Suppressor macrophage (primary cell): Measurements from ENCODE around the gene GJD3.

Experiments
- DNase-seq, 4 experiments: peaks; one replicate each; pipeline ENCODE4 v3.0.0-alpha.2; 2020 to 2022

The GJD3 gene

GRCh38 chr17:40340327-40340726 is 24.2 kb downstream of the GJD3 start:
- no peak for DNase-seq

GRCh38 chr17:40338941-40339649 is 25.4 kb downstream of the GJD3 start:
- no peak for DNase-seq

GRCh38 chr17:40338058-40338457 is 26.5 kb downstream of the GJD3 start:
- DNase-seq, result peak in 3 of 4 experiments; percentile 47 to 54 (median 52)

GRCh38 chr17:40337351-40337750 is 27.2 kb downstream of the GJD3 start:
- DNase-seq, result no peak

- DNase-seq, result no peak
Observed at GRCh38 chr17:40335620-40336019, 28.9 kb downstream of the GJD3 start.

- peak; percentile 71 to 91 (median 86) for DNase-seq
Observed at GRCh38 chr17:40333781-40334448, 30.6 kb downstream of the GJD3 start.

GRCh38 chr17:40331743-40332641 is 32.5 kb downstream of the GJD3 start:
- DNase-seq, result peak in 1 of 4 experiments; percentile 50

- DNase-seq, result no peak
Observed at GRCh38 chr17:40330850-40331470, 33.6 kb downstream of the GJD3 start.

- DNase-seq, result peak; percentile 78 to 91 (median 84)
Observed at GRCh38 chr17:40329839-40330794, 34.4 kb downstream of the GJD3 start.

GRCh38 chr17:40328386-40328766 is 36.2 kb downstream of the GJD3 start:
- no peak for DNase-seq

- DNase-seq, result peak in 1 of 4 experiments; percentile 36
Observed at GRCh38 chr17:40327735-40328385, 36.7 kb downstream of the GJD3 start.

- no peak for DNase-seq
Observed at GRCh38 chr17:40327244-40327729, 37.2 kb downstream of the GJD3 start.

GRCh38 chr17:40326832-40327199 is 37.7 kb downstream of the GJD3 start:
- no peak for DNase-seq

- peak in 3 of 4 experiments; percentile 47 to 54 (median 50) for DNase-seq
Observed at GRCh38 chr17:40326014-40326831, 38.3 kb downstream of the GJD3 start.

GRCh38 chr17:40325156-40326013 is 39.2 kb downstream of the GJD3 start:
- no peak for DNase-seq

- DNase-seq, result peak; percentile 44 to 78 (median 68)
Observed at GRCh38 chr17:40323391-40324381, 40.9 kb downstream of the GJD3 start.
